SK-N-SH (cell line): ENCODE results near the gene CAMKMT. TPM values are rescaled to one million over a fixed set of nuclear protein-coding genes. Genes with fewer than 3 reads are reported as not detected.

Experiments used
- CTCF ChIA-PET: fragments of 300-600, 350-600 bp; formaldehyde crosslinking; extraction: SDS; loops from one replicate; lab custom pipeline; 2021; lab: Yijun Ruan, JAX
- POLR2A ChIA-PET: fragments of 350-600 bp; sonication (Branson Sonifier 250); formaldehyde crosslinking; extraction: SDS; loops from one replicate; lab custom pipeline; 2020; ENCODE audit warnings: antibody characterized with exemption, inconsistent platforms; lab: Yijun Ruan, JAX
- DNase-seq: peaks from one replicate; pipeline ENCODE4 v3.0.0; 2012
- H2AFZ ChIP-seq: fragments of 200-600 bp; sonication (generic); 2 replicates; pipeline ENCODE4 v1.8.1; 2016; ENCODE audit warnings: antibody characterized with exemption, mild to moderate bottlenecking, low read depth
- H3F3A ChIP-seq: fragments of 200-600 bp; sonication (generic); replicated peaks from 2 replicates; pipeline ENCODE3; 2016; ENCODE audit warnings: antibody characterized with exemption, mild to moderate bottlenecking; ENCODE audit not compliant: insufficient read depth
- H3K27ac ChIP-seq, 2 experiments: fragments of 200-500 bp in 1 of 2; fragments of 200-600 bp in 1 of 2; sonication (Bioruptor generic) in 1 of 2; sonication (generic), shearing (Covaris generic) in 1 of 2; 2 replicates each; pipeline versions ENCODE4 v1.5.1 to v1.6.1; 2014 to 2016; ENCODE audit warnings: low read depth in 2 of 2, inconsistent platforms in 1 of 2, low read length in 1 of 2, mild to moderate bottlenecking in 1 of 2, mixed read lengths in 1 of 2
- H3K27me3 ChIP-seq: fragments of 200-600 bp; sonication (generic), shearing (Covaris generic); 2 replicates; pipeline ENCODE4 v1.6.1; 2016; ENCODE audit warnings: mixed run types; ENCODE audit not compliant: insufficient read depth
- H3K36me3 ChIP-seq, 2 experiments: fragments of 200-500 bp in 1 of 2; fragments of 200-600 bp in 1 of 2; sonication (Bioruptor generic) in 1 of 2; sonication (generic) in 1 of 2; replicated peaks in 1 of 2; 2 replicates each; pipeline versions ENCODE3 to v1.5.1; 2014 to 2016; ENCODE audit warnings: low read length in 1 of 2, mild to moderate bottlenecking in 1 of 2; ENCODE audit not compliant: insufficient read depth in 2 of 2, control insufficient read depth in 1 of 2
- H3K4me1 ChIP-seq, 2 experiments: fragments of 200-500 bp in 1 of 2; fragments of 200-600 bp in 1 of 2; sonication (Bioruptor generic) in 1 of 2; sonication (generic), shearing (Covaris generic) in 1 of 2; 2 replicates each; pipeline versions ENCODE4 v1.5.1 to v1.6.1; 2014 to 2016; ENCODE audit warnings: low read depth in 1 of 2, low read length in 1 of 2, mixed run types in 1 of 2; ENCODE audit not compliant: insufficient read depth in 2 of 2, control insufficient read depth in 1 of 2
- H3K4me2 ChIP-seq: fragments of 200-600 bp; sonication (generic), shearing (Covaris generic); 2 replicates; pipeline ENCODE4 v1.6.1; 2017; ENCODE audit warnings: mixed run types
- H3K4me3 ChIP-seq, 2 experiments: fragments of 200-500 bp in 1 of 2; fragments of 200-600 bp in 1 of 2; sonication (Bioruptor generic) in 1 of 2; sonication (generic), shearing (Covaris generic) in 1 of 2; 2 replicates each; pipeline versions ENCODE4 v1.5.1 to v1.8.1; 2014 to 2016; ENCODE audit warnings: low read depth in 2 of 2, inconsistent platforms in 1 of 2, low read length in 1 of 2, mild to moderate bottlenecking in 1 of 2, mixed read lengths in 1 of 2, moderate library complexity in 1 of 2
- H3K79me2 ChIP-seq: fragments of 200-600 bp; sonication (generic); 2 replicates; pipeline ENCODE4 v1.8.1; 2017; ENCODE audit warnings: mild to moderate bottlenecking; ENCODE audit not compliant: insufficient read depth
- H3K9ac ChIP-seq: fragments of 200-600 bp; sonication (generic); 2 replicates; pipeline ENCODE4 v1.6.1; 2017; ENCODE audit warnings: mixed run types
- H3K9me2 ChIP-seq: fragments of 200-600 bp; sonication (generic); 2 replicates; pipeline ENCODE4 v1.6.1; 2017; ENCODE audit warnings: mixed run types
- H3K9me3 ChIP-seq: fragments of 200-600 bp; sonication (generic); 2 replicates; pipeline ENCODE4 v1.6.1; 2017; ENCODE audit warnings: mixed run types, mild to moderate bottlenecking, moderate library complexity
- H4K20me1 ChIP-seq: fragments of 200-600 bp; sonication (generic); 2 replicates; pipeline ENCODE4 v1.6.1; 2017; ENCODE audit warnings: mild to moderate bottlenecking, mixed run types; ENCODE audit not compliant: insufficient read depth
- EP300 ChIP-seq, 2 experiments: IDR thresholded peaks; 2 replicates each; pipeline versions ENCODE4 v1.4.0 to v1.6.1; 2012; ENCODE audit warnings: borderline replicate concordance in 1 of 2, low read depth in 1 of 2, low read length in 1 of 2
- EZH2phosphoT487 ChIP-seq: fragments of 200-600 bp; sonication (generic); IDR thresholded peaks from 2 replicates; pipeline ENCODE4 v1.6.1; 2017; ENCODE audit warnings: low read depth, mixed run types, mild to moderate bottlenecking, antibody characterized with exemption, moderate library complexity, borderline replicate concordance
- JUND ChIP-seq: IDR thresholded peaks from 2 replicates; pipeline ENCODE4 v1.4.0; 2012
- MXI1 ChIP-seq: IDR thresholded peaks from 2 replicates; pipeline ENCODE4 v1.6.1; 2012; ENCODE audit warnings: mild to moderate bottlenecking, low read depth, low read length, improper control_type of control experiment
- POLR2AphosphoS5 ChIP-seq: IDR thresholded peaks from 2 replicates; pipeline ENCODE4 v1.6.1; 2012; ENCODE audit warnings: low read depth, low read length
- RAD21 ChIP-seq: IDR thresholded peaks from 2 replicates; pipeline ENCODE4 v1.6.1; 2012; ENCODE audit warnings: mild to moderate bottlenecking, low read length
- RFX5 ChIP-seq: IDR thresholded peaks from 2 replicates; pipeline ENCODE4 v1.6.1; 2012; ENCODE audit warnings: mild to moderate bottlenecking, improper control_type of control experiment, low read length
- SMC3 ChIP-seq: IDR thresholded peaks from 2 replicates; pipeline ENCODE4 v1.6.1; 2012; ENCODE audit warnings: low read depth, low read length, improper control_type of control experiment
- TAF1 ChIP-seq: IDR thresholded peaks from 2 replicates; pipeline ENCODE4 v1.6.1; 2012; ENCODE audit warnings: low read depth, mild to moderate bottlenecking, low read length, moderate library complexity, borderline replicate concordance
- WGBS: methylation state at CpG from one replicate; pipeline ENCODE4 v1.1.6; 2017; ENCODE audit warnings: low lambda C conversion rate; 5-methylcytosine and 5-hydroxymethylcytosine counted together
- polyA plus RNA-seq, 3 experiments: library from polyadenylated mRNA; depleted of rRNA; stranded (reverse); fragments of >200 nt; gene quantifications; 2 replicates each; pipeline ENCODE4 v1.2.3, GENCODE V29; 2012
- TF ChIP-seq, protein P1 (sequence below): IDR thresholded peaks from 2 replicates; pipeline ENCODE4; 2012
- TF ChIP-seq, protein P2 (sequence below): fragments of 150-350 bp; IDR thresholded peaks from 2 replicates; pipeline ENCODE4 v1.6.1; 2017; ENCODE audit warnings: antibody characterized with exemption, low read length, low read depth, borderline replicate concordance
- TF ChIP-seq, protein P3 (sequence below): fragments of 150-350 bp; IDR thresholded peaks from 2 replicates; pipeline ENCODE4 v1.6.1; 2016; ENCODE audit warnings: mild to moderate bottlenecking, low read depth, low read length
- TF ChIP-seq, protein P4 (sequence below): fragments of 200-600 bp; sonication (generic); IDR thresholded peaks from 2 replicates; pipeline ENCODE4 v1.6.1; 2017; ENCODE audit warnings: antibody characterized with exemption, mild to moderate bottlenecking, moderate library complexity
- TF ChIP-seq, protein P5 (sequence below): IDR thresholded peaks from 2 replicates; pipeline ENCODE4 v1.4.0; 2012; ENCODE audit warnings: low read depth, borderline replicate concordance

CAMKMT gene
- polyA plus RNA-seq, 1 of the 3 experiments (the other 2 are of a cell fraction) = 5.9 TPM

DNA sequence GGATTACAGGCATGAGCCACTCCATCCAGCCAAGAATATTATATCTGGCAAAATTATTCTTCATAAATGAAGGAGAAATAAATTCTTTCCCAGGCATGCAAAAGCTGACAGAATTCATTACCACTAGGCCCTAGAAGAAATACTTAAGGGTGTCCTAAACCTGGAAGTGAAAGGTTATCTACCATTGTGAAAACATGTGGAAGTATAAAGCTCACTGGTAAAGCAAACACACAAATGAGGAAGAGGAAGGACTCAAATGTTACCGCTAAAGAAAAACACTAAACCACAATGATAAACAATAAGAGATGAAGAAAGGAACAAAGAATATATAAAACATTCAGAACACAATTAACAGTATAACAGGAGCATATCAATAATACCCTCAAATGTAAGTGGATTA lies 171.8 kb downstream of the CAMKMT start:
- no peak for DNase-seq
- no peak overlapping the region for H3K27ac ChIP-seq
- no peaks in the 10 kb centered on the region for H3K79me2 ChIP-seq
- H3K4me3 ChIP-seq = no peak overlapping the region
- H4K20me1 ChIP-seq = no peaks in the 10 kb centered on the region
- ChIA-PET CTCF (interaction anchor here (3.6 kb wide), 1 partner anchor 54 kb away, joined by 20 read pairs; no protein-coding TSS in a partner anchor), POLR2A (no interaction called here)
- no peak overlapping the region for H3K4me2 ChIP-seq
- peaks cover 11 to 18% of the 10 kb centered on the region in 2 experiments; a peak in 3 of 4 replicates for H3K4me1 ChIP-seq
- no peak overlapping the region for H2AFZ ChIP-seq
- no peak overlapping the region for H3K9ac ChIP-seq
- no peaks in the 10 kb centered on the region for H3K9me2 ChIP-seq
- 98% methylated on average over 1 of the region's 1 CpG for WGBS
- no peaks in the 10 kb centered on the region for H3K27me3 ChIP-seq
- H3F3A ChIP-seq = no peaks in the 10 kb centered on the region
- H3K9me3 ChIP-seq = no peaks in the 10 kb centered on the region; the same call in 1 of the 2 replicates
- TF ChIP-seq EZH2phosphoT487 = no peak
- H3K36me3 ChIP-seq = no peaks in the 10 kb centered on the region

DNA sequence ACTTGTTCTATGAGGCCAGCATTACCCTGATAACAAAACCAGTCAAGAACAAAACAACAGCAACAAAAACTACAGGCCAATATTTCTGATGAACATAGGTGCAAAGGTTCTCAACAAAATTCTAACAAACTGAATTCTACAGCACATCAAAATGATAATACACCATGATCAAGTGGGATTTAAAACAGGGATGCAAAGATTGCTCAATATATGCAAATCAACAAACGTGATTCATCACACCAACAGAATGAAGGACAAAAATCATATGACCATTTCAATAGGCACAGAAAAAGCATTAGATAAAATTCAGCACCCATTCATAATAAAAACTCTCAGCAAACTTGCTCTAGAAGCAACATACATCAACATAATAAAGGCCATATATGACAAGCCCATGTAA lies 173.6 kb downstream of the CAMKMT start:
- TF ChIP-seq SMC3 (no peak), EP300 (IDR thresholded peaks at IDR 0.05; ENCODE audit: borderline replicate concordance in 1 of 2, low read depth in 1 of 2, low read length in 1 of 2) (no peak), POLR2AphosphoS5 (no peak)
- TF ChIP-seq, all 33 proteins: peak for 0
- ChIA-PET POLR2A (no interaction called here), CTCF (interaction anchor here (1.1 kb wide), 1 partner anchor 56 kb away, joined by 5 read pairs; no protein-coding TSS in a partner anchor)
- Histone ChIP-seq H3K9me3 (no peaks in the 10 kb centered on the region; the same call in 1 of the 2 replicates), H3K9me2 (no peaks in the 10 kb centered on the region), H3K27ac (no peak overlapping the region), H4K20me1 (no peaks in the 10 kb centered on the region), H3K4me3 (no peak overlapping the region), H3K36me3 (no peaks in the 10 kb centered on the region), H3K27me3 (no peaks in the 10 kb centered on the region), H2AFZ (no peak overlapping the region), H3K4me2 (no peak overlapping the region), H3F3A (no peaks in the 10 kb centered on the region), H3K9ac (no peak overlapping the region), H3K4me1 (peaks cover 0 to 1% of the 10 kb centered on the region in 2 experiments; a peak in 2 of 4 replicates), H3K79me2 (no peaks in the 10 kb centered on the region)
- 74% methylated on average over 1 of the region's 1 CpG for WGBS
- no peak for DNase-seq

DNA sequence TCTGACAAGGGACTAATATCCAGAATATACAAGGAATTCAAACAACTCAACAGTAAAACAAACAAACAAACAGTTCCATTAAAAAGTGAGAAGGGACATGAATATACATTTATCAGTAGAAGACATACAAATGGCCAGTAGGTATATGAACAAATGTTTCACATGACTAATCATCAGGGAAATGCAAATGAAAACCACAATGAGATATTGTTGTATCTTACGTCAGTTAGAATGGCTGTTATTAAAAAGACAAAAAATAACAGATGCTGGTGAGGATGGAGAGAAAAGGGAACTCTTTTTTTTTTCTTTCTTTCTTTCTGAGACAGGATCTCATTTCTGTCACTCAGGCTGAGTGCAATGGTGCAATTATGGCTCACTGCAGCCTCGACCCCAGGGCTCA lies 175.5 kb downstream of the CAMKMT start:
- 81% methylated on average over 2 of the region's 2 CpGs for WGBS
- H3K79me2 ChIP-seq = no peaks in the 10 kb centered on the region
- no peaks in the 10 kb centered on the region for H3K27me3 ChIP-seq
- ChIA-PET POLR2A (no interaction called here), CTCF (no interaction called here)
- H3K4me2 ChIP-seq = no peak overlapping the region
- H3K9ac ChIP-seq = no peak overlapping the region
- H3K27ac ChIP-seq = no peak overlapping the region
- H2AFZ ChIP-seq = no peak overlapping the region
- H3K4me1 ChIP-seq = no peaks in the 10 kb centered on the region
- no peaks in the 10 kb centered on the region for H3K9me2 ChIP-seq
- no peaks in the 10 kb centered on the region for H3K9me3 ChIP-seq
- H3F3A ChIP-seq = no peaks in the 10 kb centered on the region
- no peak overlapping the region for H3K4me3 ChIP-seq
- H3K36me3 ChIP-seq = no peaks in the 10 kb centered on the region
- H4K20me1 ChIP-seq = no peaks in the 10 kb centered on the region
- DNase-seq = no peak
- TF ChIP-seq POLR2AphosphoS5 = no peak
- TF ChIP-seq, protein P1, sequence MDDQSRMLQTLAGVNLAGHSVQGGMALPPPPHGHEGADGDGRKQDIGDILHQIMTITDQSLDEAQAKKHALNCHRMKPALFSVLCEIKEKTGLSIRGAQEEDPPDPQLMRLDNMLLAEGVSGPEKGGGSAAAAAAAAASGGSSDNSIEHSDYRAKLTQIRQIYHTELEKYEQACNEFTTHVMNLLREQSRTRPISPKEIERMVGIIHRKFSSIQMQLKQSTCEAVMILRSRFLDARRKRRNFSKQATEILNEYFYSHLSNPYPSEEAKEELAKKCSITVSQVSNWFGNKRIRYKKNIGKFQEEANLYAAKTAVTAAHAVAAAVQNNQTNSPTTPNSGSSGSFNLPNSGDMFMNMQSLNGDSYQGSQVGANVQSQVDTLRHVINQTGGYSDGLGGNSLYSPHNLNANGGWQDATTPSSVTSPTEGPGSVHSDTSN = no peak
- no peak for TF ChIP-seq RAD21
- TF ChIP-seq, protein P2, sequence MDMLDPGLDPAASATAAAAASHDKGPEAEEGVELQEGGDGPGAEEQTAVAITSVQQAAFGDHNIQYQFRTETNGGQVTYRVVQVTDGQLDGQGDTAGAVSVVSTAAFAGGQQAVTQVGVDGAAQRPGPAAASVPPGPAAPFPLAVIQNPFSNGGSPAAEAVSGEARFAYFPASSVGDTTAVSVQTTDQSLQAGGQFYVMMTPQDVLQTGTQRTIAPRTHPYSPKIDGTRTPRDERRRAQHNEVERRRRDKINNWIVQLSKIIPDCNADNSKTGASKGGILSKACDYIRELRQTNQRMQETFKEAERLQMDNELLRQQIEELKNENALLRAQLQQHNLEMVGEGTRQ = no peak
- TF ChIP-seq, protein P3, sequence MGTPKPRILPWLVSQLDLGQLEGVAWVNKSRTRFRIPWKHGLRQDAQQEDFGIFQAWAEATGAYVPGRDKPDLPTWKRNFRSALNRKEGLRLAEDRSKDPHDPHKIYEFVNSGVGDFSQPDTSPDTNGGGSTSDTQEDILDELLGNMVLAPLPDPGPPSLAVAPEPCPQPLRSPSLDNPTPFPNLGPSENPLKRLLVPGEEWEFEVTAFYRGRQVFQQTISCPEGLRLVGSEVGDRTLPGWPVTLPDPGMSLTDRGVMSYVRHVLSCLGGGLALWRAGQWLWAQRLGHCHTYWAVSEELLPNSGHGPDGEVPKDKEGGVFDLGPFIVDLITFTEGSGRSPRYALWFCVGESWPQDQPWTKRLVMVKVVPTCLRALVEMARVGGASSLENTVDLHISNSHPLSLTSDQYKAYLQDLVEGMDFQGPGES = no peak
- TF ChIP-seq RFX5 = no peak
- TF ChIP-seq JUND = no peak
- TF ChIP-seq, protein P4, sequence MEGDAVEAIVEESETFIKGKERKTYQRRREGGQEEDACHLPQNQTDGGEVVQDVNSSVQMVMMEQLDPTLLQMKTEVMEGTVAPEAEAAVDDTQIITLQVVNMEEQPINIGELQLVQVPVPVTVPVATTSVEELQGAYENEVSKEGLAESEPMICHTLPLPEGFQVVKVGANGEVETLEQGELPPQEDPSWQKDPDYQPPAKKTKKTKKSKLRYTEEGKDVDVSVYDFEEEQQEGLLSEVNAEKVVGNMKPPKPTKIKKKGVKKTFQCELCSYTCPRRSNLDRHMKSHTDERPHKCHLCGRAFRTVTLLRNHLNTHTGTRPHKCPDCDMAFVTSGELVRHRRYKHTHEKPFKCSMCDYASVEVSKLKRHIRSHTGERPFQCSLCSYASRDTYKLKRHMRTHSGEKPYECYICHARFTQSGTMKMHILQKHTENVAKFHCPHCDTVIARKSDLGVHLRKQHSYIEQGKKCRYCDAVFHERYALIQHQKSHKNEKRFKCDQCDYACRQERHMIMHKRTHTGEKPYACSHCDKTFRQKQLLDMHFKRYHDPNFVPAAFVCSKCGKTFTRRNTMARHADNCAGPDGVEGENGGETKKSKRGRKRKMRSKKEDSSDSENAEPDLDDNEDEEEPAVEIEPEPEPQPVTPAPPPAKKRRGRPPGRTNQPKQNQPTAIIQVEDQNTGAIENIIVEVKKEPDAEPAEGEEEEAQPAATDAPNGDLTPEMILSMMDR = no peak
- no peak for TF ChIP-seq TAF1
- TF ChIP-seq MXI1 = no peak
- TF ChIP-seq EP300 (IDR thresholded peaks at IDR 0.05; ENCODE audit: borderline replicate concordance in 1 of 2, low read depth in 1 of 2, low read length in 1 of 2) = no peak
- TF ChIP-seq, protein P5, sequence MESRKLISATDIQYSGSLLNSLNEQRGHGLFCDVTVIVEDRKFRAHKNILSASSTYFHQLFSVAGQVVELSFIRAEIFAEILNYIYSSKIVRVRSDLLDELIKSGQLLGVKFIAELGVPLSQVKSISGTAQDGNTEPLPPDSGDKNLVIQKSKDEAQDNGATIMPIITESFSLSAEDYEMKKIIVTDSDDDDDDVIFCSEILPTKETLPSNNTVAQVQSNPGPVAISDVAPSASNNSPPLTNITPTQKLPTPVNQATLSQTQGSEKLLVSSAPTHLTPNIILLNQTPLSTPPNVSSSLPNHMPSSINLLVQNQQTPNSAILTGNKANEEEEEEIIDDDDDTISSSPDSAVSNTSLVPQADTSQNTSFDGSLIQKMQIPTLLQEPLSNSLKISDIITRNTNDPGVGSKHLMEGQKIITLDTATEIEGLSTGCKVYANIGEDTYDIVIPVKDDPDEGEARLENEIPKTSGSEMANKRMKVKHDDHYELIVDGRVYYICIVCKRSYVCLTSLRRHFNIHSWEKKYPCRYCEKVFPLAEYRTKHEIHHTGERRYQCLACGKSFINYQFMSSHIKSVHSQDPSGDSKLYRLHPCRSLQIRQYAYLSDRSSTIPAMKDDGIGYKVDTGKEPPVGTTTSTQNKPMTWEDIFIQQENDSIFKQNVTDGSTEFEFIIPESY = no peak
